Measurements from ENCODE around the gene NME9. TPM values are rescaled to one million over a fixed set of nuclear protein-coding genes. Genes with fewer than 3 reads are reported as not detected.

Gene NME9
- total RNA-seq, 1 donor from 2014 or later: not detected

GRCh38 chr3:138336454-138336999 is 6.9 kb upstream of the NME9 start:
- DNase-seq (ENCODE audit: low read depth, low spot score): no peak

- DNase-seq (ENCODE audit: low read depth, low spot score): no peak
Measured at GRCh38 chr3:138334608-138335007, 5.0 kb upstream of the NME9 start.

- DNase-seq (ENCODE audit: low read depth, low spot score): no peak
Measured at GRCh38 chr3:138332472-138333073, 2.9 kb upstream of the NME9 start.

- no peak for DNase-seq (ENCODE audit: low read depth, low spot score)
Measured at GRCh38 chr3:138331143-138331894, 1.7 kb upstream of the NME9 start.

GRCh38 chr3:138329984-138330293 is 288 bp upstream of the NME9 start:
- no peak for DNase-seq (ENCODE audit: low read depth, low spot score)

GRCh38 chr3:138328341-138328740 is 1.3 kb downstream of the NME9 start:
- no peak for DNase-seq (ENCODE audit: low read depth, low spot score)

GRCh38 chr3:138327831-138328230 is 1.8 kb downstream of the NME9 start:
- no peak for DNase-seq (ENCODE audit: low read depth, low spot score)

GRCh38 chr3:138326866-138327595 is 2.6 kb downstream of the NME9 start:
- no peak for DNase-seq (ENCODE audit: low read depth, low spot score)

GRCh38 chr3:138325990-138326389 is 3.7 kb downstream of the NME9 start:
- DNase-seq (ENCODE audit: low read depth, low spot score): no peak

GRCh38 chr3:138323971-138324370 is 5.7 kb downstream of the NME9 start:
- no peak for DNase-seq (ENCODE audit: low read depth, low spot score)

- DNase-seq (ENCODE audit: low read depth, low spot score): no peak
Measured at GRCh38 chr3:138317687-138318086, 12.0 kb downstream of the NME9 start.

- peak; percentile 68 for DNase-seq (ENCODE audit: low read depth, low spot score)
Measured at GRCh38 chr3:138314751-138315150, 14.9 kb downstream of the NME9 start.

GRCh38 chr3:138310494-138310893 is 19.2 kb downstream of the NME9 start:
- no peak for DNase-seq (ENCODE audit: low read depth, low spot score)

- no peak for DNase-seq (ENCODE audit: low read depth, low spot score)
Measured at GRCh38 chr3:138308783-138309182, 20.9 kb downstream of the NME9 start.

GRCh38 chr3:138307899-138308298 is 21.8 kb downstream of the NME9 start:
- DNase-seq (ENCODE audit: low read depth, low spot score): no peak

GRCh38 chr3:138303474-138303873 is 26.2 kb downstream of the NME9 start:
- no peak for DNase-seq (ENCODE audit: low read depth, low spot score)

- no peak for DNase-seq (ENCODE audit: low read depth, low spot score)
Measured at GRCh38 chr3:138300647-138301046, 29.0 kb downstream of the NME9 start.

GRCh38 chr3:138297876-138298275 is 31.8 kb downstream of the NME9 start:
- no peak for DNase-seq (ENCODE audit: low read depth, low spot score)

- DNase-seq (ENCODE audit: low read depth, low spot score): no peak
Measured at GRCh38 chr3:138297059-138297607, 32.5 kb downstream of the NME9 start.

GRCh38 chr3:138296639-138297038 is 33.0 kb downstream of the NME9 start:
- no peak for DNase-seq (ENCODE audit: low read depth, low spot score)

- no peak for DNase-seq (ENCODE audit: low read depth, low spot score)
Measured at GRCh38 chr3:138289701-138290100, 40.0 kb downstream of the NME9 start.

- DNase-seq (ENCODE audit: low read depth, low spot score): no peak
Measured at GRCh38 chr3:138289260-138289659, 40.4 kb downstream of the NME9 start.
